Measurements from ENCODE around the gene SYVN1. TPM values are rescaled to one million over a fixed set of nuclear protein-coding genes. Genes with fewer than 3 reads are reported as not detected.
A peak's percentile ranks its signal among the peaks of the same experiment; 100 is the strongest.

The SYVN1 gene
- total RNA-seq, 2 donors from 2014 or later = 29.1 to 52.0 TPM

GRCh38 chr11:65096926-65097325 lies 37.4 kb downstream of the SYVN1 start:
- H3K4me3 ChIP-seq = peak overlapping the region; percentile 86 to 91
- peaks cover 0 to 28% of the 10 kb centered on the region in 2 donors for H3K4me1 ChIP-seq
- no peak for TF ChIP-seq CTCF (IDR thresholded peaks at IDR 0.05)
- no peaks in the 10 kb centered on the region for H3K27me3 ChIP-seq
- no peaks in the 10 kb centered on the region for H3K36me3 ChIP-seq
- no peak for DNase-seq (ENCODE audit: low spot score)
- H3K9me3 ChIP-seq = no peaks in the 10 kb centered on the region
- H3K27ac ChIP-seq = peak overlapping the region; percentile 92 to 96

GRCh38 chr11:65095974-65096806 lies 38.1 kb downstream of the SYVN1 start, which contains the start of gene VPS51:
TSS of gene VPS51 (plus strand) at chr11:65096214. CDS start at chr11:65096251, 37 bp downstream.
- H3K27ac ChIP-seq = peak within 1 kb of the TSS; percentile 92 to 96
- TF ChIP-seq CTCF (IDR thresholded peaks at IDR 0.05) = no peak
- DNase-seq (ENCODE audit: low spot score) = peak; percentile 95
- no peaks in the 10 kb centered on the region for H3K27me3 ChIP-seq
- peak within 1 kb of the TSS; percentile 86 to 91 for H3K4me3 ChIP-seq
- H3K9me3 ChIP-seq = no peaks in the 10 kb centered on the region
- H3K4me1 ChIP-seq = peaks cover 0 to 20% of the 10 kb centered on the region in 2 donors
- no peaks in the 10 kb centered on the region for H3K36me3 ChIP-seq

- Histone ChIP-seq H3K4me3 (peak overlapping the region in 1 of 2 donors; percentile 86), H3K27me3 (no peaks in the 10 kb centered on the region), H3K36me3 (no peaks in the 10 kb centered on the region), H3K27ac (peak overlapping the region in 1 of 2 donors; percentile 96), H3K9me3 (no peaks in the 10 kb centered on the region), H3K4me1 (peaks cover 0 to 17% of the 10 kb centered on the region in 2 donors)
- no peak for DNase-seq (ENCODE audit: low spot score)
- no peak for TF ChIP-seq CTCF (IDR thresholded peaks at IDR 0.05)
These were observed 38.9 kb downstream of the SYVN1 start for GRCh38 chr11:65095427-65095826.

- no peaks in the 10 kb centered on the region for H3K9me3 ChIP-seq
These were observed 43.7 kb downstream of the SYVN1 start for GRCh38 chr11:65090628-65091027.

GRCh38 chr11:65089621-65090020 lies 44.7 kb downstream of the SYVN1 start:
- no peak overlapping the region for H3K4me3 ChIP-seq
- TF ChIP-seq CTCF (IDR thresholded peaks at IDR 0.05) = no peak
- DNase-seq (ENCODE audit: low spot score) = no peak
- peaks cover 0 to 12% of the 10 kb centered on the region in 2 donors for H3K4me1 ChIP-seq
- no peaks in the 10 kb centered on the region for H3K27me3 ChIP-seq
- peaks cover 24% of the 10 kb centered on the region for H3K36me3 ChIP-seq
- H3K9me3 ChIP-seq = no peaks in the 10 kb centered on the region
- H3K27ac ChIP-seq = no peak overlapping the region

More at GRCh38 chr11:65090628-65091027, 43.7 kb downstream of the SYVN1 start:
- Histone ChIP-seq H3K36me3 (peaks cover 24% of the 10 kb centered on the region), H3K27ac (no peak overlapping the region), H3K4me1 (peaks cover 0 to 5% of the 10 kb centered on the region in 2 donors), H3K27me3 (no peaks in the 10 kb centered on the region), H3K4me3 (no peak overlapping the region)
- no peak for TF ChIP-seq CTCF (IDR thresholded peaks at IDR 0.05)
- DNase-seq (ENCODE audit: low spot score) = no peak
